Central memory CD4-positive, alpha-beta T cell (primary cell): ENCODE measurements around the gene NR4A1.
A peak's percentile ranks its signal among the peaks of the same experiment; 100 is the strongest.

Experiments used
- DNase-seq: peaks from one replicate; pipeline ENCODE4 v3.0.0; 2022
- total RNA-seq, 3 experiments: gene quantifications; one replicate each; lab custom pipeline; 2026; lab: John Stamatoyannopoulos, UW

Gene NR4A1
- total RNA-seq, result 1.3 to 256 (median 94.6) reads per million in 3 experiments

GRCh38 chr12:52050758-52051541 lies at the start of gene NR4A1:
NR4A1 (plus strand) TSS chr12:52051442; CDS start chr12:52054329, 2,887 bp downstream.
- peak; percentile 99 for DNase-seq

- no peak for DNase-seq
These were observed 48.2 kb upstream of the NR4A1 start for GRCh38 chr12:52003016-52003550.

GRCh38 chr12:52003591-52003990 lies 47.7 kb upstream of the NR4A1 start:
- no peak for DNase-seq

- no peak for DNase-seq
These were observed 47.1 kb upstream of the NR4A1 start for GRCh38 chr12:52004042-52004648.

GRCh38 chr12:52005218-52005902 lies 45.9 kb upstream of the NR4A1 start:
- DNase-seq, result no peak

GRCh38 chr12:52005903-52006703 lies 45.1 kb upstream of the NR4A1 start:
- DNase-seq, result peak; percentile 15

- DNase-seq, result peak; percentile 85
These were observed 44.5 kb upstream of the NR4A1 start, which contains the start of gene TAMALIN for GRCh38 chr12:52006726-52007157. TAMALIN (plus strand) TSS chr12:52006946; CDS start chr12:52007020, 74 bp downstream.

GRCh38 chr12:52007158-52007921 lies 43.9 kb upstream of the NR4A1 start:
- DNase-seq, result peak; percentile 78

GRCh38 chr12:52007982-52008510 lies 43.2 kb upstream of the NR4A1 start:
- DNase-seq, result no peak

GRCh38 chr12:52009081-52009751 lies 42.0 kb upstream of the NR4A1 start:
- no peak for DNase-seq

- no peak for DNase-seq
These were observed 41.1 kb upstream of the NR4A1 start for GRCh38 chr12:52010152-52010622.

GRCh38 chr12:52010692-52011601 lies 40.3 kb upstream of the NR4A1 start:
- DNase-seq, result no peak

GRCh38 chr12:52011602-52012214 lies 39.5 kb upstream of the NR4A1 start:
- no peak for DNase-seq

- DNase-seq, result peak; percentile 10
These were observed 37.5 kb upstream of the NR4A1 start for GRCh38 chr12:52013626-52014310.

- DNase-seq, result no peak
These were observed 36.4 kb upstream of the NR4A1 start for GRCh38 chr12:52014567-52015530.

- DNase-seq, result peak; percentile 17
These were observed 35.7 kb upstream of the NR4A1 start for GRCh38 chr12:52015532-52016041.
